ENCODE measurements around the gene ZFYVE28. TPM values are rescaled to one million over a fixed set of nuclear protein-coding genes. Genes with fewer than 3 reads are reported as not detected.
"Not testable (repeated sequence)": the region's sequence is repeated elsewhere in the genome, so short reads cannot be mapped to it uniquely, and the experiment has no call there.

Gene ZFYVE28
- total and polyA plus RNA-seq, 5 donors from 2014 or later = 8.5 to 86.4 (median 17.6) TPM

DNA sequence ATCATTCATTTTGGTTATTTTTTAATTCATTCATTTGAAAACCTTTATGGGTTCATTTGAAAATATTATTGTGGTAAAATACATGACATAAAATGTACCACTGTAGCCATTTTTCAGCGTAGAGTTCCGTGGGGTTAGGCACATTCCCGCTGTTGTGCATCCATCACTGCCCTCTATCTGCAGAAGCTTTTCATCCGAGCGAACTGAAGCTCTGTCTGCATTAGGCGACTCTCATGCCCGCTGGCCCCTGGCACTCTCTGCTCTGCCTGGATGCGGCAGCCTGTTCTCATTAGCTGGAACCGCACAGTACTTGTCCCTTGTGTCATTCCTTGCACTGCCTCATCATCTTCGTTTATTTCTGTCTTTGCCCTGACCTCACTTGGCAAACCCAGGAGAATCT, 17.9 kb upstream of the ZFYVE28 start:
- no peaks in the 10 kb centered on the region for H3K36me3 Mint-ChIP-seq
- Histone ChIP-seq H3K27me3 (ENCODE audit: control insufficient read depth, insufficient read depth, low read length) (no peaks in the 10 kb centered on the region), H3K9me3 (ENCODE audit: control insufficient read depth in 2 of 2, low read length in 2 of 2) (no peaks in the 10 kb centered on the region), H3K4me3 (ENCODE audit: low read depth, low read length) (no peak overlapping the region), H3K36me3 (ENCODE audit: control insufficient read depth, insufficient read depth, low read length) (no peaks in the 10 kb centered on the region), H3K27ac (ENCODE audit: insufficient read depth, low read length, poor library complexity, severe bottlenecking) (no peak overlapping the region), H3K4me1 (ENCODE audit: control insufficient read depth, insufficient read depth, low read length, poor library complexity, severe bottlenecking) (no peaks in the 10 kb centered on the region)
- H3K9me3 Mint-ChIP-seq = no peaks in the 10 kb centered on the region
- H3K27ac Mint-ChIP-seq = peak overlapping the region in 1 of 3 donors; percentile 72
- H3K27me3 Mint-ChIP-seq = no peaks in the 10 kb centered on the region
- ATAC-seq (ENCODE audit: low read depth in 2 of 2) (no peak), DNase-seq (no peak)
- no peak overlapping the region for H3K4me3 Mint-ChIP-seq
- H3K4me1 Mint-ChIP-seq = no peaks in the 10 kb centered on the region

DNA sequence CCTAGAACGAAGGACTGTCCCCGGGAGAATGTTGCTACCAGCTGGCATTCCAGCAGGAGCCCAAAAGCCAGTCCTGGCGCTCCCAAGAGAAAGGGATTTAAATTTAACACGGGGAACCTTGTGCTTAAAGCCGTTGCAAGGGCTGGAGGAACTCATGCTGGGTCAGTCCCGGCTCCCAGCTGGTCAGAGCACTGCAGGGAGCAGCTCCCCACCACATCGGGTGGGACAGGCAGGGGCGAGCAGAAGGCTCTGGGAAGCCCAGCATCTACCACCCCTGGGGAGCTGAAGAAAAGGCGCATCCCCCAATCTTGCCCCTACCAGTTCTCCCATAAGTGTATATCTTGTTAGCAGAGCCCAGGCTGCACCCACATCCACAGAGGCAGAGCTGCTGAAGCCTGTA, 16.0 kb upstream of the ZFYVE28 start:
- Histone ChIP-seq H3K27me3 (ENCODE audit: control insufficient read depth, insufficient read depth, low read length) (no peaks in the 10 kb centered on the region), H3K36me3 (ENCODE audit: control insufficient read depth, insufficient read depth, low read length) (no peaks in the 10 kb centered on the region), H3K9me3 (ENCODE audit: control insufficient read depth in 2 of 2, low read length in 2 of 2) (no peaks in the 10 kb centered on the region), H3K27ac (ENCODE audit: insufficient read depth, low read length, poor library complexity, severe bottlenecking) (no peak overlapping the region), H3K4me1 (ENCODE audit: control insufficient read depth, insufficient read depth, low read length, poor library complexity, severe bottlenecking) (no peaks in the 10 kb centered on the region), H3K4me3 (ENCODE audit: low read depth, low read length) (no peak overlapping the region)
- no peaks in the 10 kb centered on the region for H3K9me3 Mint-ChIP-seq
- no peak overlapping the region for H3K27ac Mint-ChIP-seq
- no peaks in the 10 kb centered on the region for H3K36me3 Mint-ChIP-seq
- DNase-seq = no peak
- peaks cover 4% of the 10 kb centered on the region for H3K27me3 Mint-ChIP-seq
- no peak for ATAC-seq (ENCODE audit: low read depth in 2 of 2)
- no peaks in the 10 kb centered on the region for H3K4me1 Mint-ChIP-seq
- no peak overlapping the region for H3K4me3 Mint-ChIP-seq

DNA sequence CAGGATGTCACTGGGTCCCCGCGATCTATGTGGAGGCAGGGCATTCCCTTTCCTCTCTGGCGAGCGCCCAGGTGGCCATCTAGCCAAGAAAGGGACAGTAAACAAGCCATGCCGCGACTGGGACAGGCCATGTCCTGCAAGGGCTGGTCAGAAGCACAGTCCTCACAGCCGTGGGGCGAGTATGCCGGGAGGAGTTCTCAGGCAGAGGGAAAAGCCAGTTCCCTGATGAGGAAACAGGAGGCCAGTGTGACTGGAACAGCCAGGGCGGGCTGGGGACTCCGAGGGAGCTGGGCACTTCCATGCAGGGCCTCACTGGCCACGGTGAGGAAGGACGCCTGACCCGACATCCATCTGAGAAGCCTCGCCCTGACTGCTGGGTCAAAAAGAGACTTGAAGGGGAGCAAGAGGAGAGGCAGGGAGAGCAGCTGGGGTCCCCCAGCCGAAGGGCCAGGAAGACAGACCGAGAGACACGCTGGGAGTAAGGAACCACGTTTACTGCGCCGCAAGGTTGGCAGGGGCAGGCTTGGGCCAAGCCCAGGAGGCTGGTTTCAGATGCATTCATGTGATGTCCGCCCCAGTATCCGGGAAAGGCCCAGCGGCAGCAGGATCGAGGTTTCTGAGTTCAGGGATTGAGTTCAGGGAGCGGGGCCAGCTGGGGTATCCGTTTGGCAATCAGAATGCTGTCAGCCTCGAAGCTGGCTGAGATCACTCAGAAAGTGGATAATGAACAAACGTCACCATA, 15.3 kb upstream of the ZFYVE28 start:
- Mint-ChIP-seq H3K9me3 (no peaks in the 10 kb centered on the region), H3K27ac (no peak overlapping the region), H3K27me3 (peaks cover 10% of the 10 kb centered on the region), H3K4me3 (no peak overlapping the region), H3K4me1 (no peaks in the 10 kb centered on the region), H3K36me3 (no peaks in the 10 kb centered on the region)
- H3K9me3 ChIP-seq (ENCODE audit: control insufficient read depth in 2 of 2, low read length in 2 of 2) = no peaks in the 10 kb centered on the region
- ATAC-seq (ENCODE audit: low read depth in 2 of 2) (no peak), DNase-seq (no peak)
- H3K27me3 ChIP-seq (ENCODE audit: control insufficient read depth, insufficient read depth, low read length) = no peaks in the 10 kb centered on the region
- no peaks in the 10 kb centered on the region for H3K4me1 ChIP-seq (ENCODE audit: control insufficient read depth, insufficient read depth, low read length, poor library complexity, severe bottlenecking)
- no peaks in the 10 kb centered on the region for H3K36me3 ChIP-seq (ENCODE audit: control insufficient read depth, insufficient read depth, low read length)
- H3K4me3 ChIP-seq (ENCODE audit: low read depth, low read length) = no peak overlapping the region
- no peak overlapping the region for H3K27ac ChIP-seq (ENCODE audit: insufficient read depth, low read length, poor library complexity, severe bottlenecking)

DNA sequence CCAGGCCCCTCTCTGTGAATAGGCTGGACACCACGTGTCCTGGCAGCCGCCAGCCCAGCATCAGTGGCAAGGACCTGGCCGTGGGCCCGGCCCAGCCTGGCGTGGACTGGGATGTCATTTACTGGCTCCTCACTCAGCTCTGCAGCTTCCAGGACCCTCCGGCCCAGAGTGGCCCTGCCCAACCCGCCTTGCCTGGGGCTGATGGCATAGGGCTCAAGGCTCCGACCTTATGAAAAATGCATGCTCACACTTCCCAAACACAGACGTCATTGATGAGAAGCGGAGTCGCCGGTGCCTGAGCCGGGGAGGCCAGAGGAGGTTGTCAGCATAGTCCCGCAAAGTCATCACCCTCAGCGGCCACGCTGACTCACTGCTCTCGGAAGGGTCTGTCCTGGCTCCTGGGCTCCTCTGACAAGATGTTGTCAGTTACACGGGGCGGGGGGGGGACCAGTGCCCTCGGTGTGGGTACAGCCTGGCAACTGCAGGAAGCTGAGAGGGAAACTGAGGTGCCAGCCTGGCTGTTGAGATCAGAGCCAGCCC, 14.6 kb upstream of the ZFYVE28 start:
- H3K9me3 ChIP-seq (ENCODE audit: control insufficient read depth in 2 of 2, low read length in 2 of 2) = no peaks in the 10 kb centered on the region
- H3K4me3 ChIP-seq (ENCODE audit: low read depth, low read length) = no peak overlapping the region
- DNase-seq = no peak
- Mint-ChIP-seq H3K4me3 (no peak overlapping the region), H3K27me3 (peaks cover 10% of the 10 kb centered on the region), H3K4me1 (no peaks in the 10 kb centered on the region), H3K36me3 (no peaks in the 10 kb centered on the region), H3K9me3 (no peaks in the 10 kb centered on the region), H3K27ac (no peak overlapping the region)
- no peaks in the 10 kb centered on the region for H3K4me1 ChIP-seq (ENCODE audit: control insufficient read depth, insufficient read depth, low read length, poor library complexity, severe bottlenecking)
- H3K27ac ChIP-seq (ENCODE audit: insufficient read depth, low read length, poor library complexity, severe bottlenecking) = no peak overlapping the region
- H3K36me3 ChIP-seq (ENCODE audit: control insufficient read depth, insufficient read depth, low read length) = no peaks in the 10 kb centered on the region
- no peaks in the 10 kb centered on the region for H3K27me3 ChIP-seq (ENCODE audit: control insufficient read depth, insufficient read depth, low read length)
- ATAC-seq (ENCODE audit: low read depth in 2 of 2) = no peak

DNA sequence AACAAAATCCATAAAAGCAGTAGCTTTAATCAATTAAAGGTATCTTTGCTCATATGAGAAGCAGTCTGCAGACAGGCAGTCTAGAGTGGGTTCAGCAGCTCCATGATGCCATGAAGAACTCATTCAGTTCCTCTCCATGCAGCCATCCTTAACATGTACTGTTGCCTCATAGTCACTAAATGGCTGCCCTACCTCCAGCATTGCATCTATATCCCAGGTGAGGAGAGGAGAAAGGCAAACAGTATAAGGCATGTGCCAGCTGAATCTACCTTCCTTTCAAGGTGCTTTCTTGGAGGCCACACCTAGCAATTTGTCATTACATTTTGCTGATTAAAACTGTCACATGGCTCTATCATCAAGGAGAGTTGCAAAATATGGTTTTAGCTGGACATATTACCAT, 13.6 kb upstream of the ZFYVE28 start:
- no peak for DNase-seq
- Histone ChIP-seq H3K4me3 (ENCODE audit: low read depth, low read length) (no peak overlapping the region), H3K27ac (ENCODE audit: insufficient read depth, low read length, poor library complexity, severe bottlenecking) (no peak overlapping the region), H3K36me3 (ENCODE audit: control insufficient read depth, insufficient read depth, low read length) (no peaks in the 10 kb centered on the region), H3K4me1 (ENCODE audit: control insufficient read depth, insufficient read depth, low read length, poor library complexity, severe bottlenecking) (no peaks in the 10 kb centered on the region), H3K9me3 (ENCODE audit: control insufficient read depth in 2 of 2, low read length in 2 of 2) (no peaks in the 10 kb centered on the region), H3K27me3 (ENCODE audit: control insufficient read depth, insufficient read depth, low read length) (no peaks in the 10 kb centered on the region)
- H3K9me3 Mint-ChIP-seq = no peaks in the 10 kb centered on the region
- no peaks in the 10 kb centered on the region for H3K4me1 Mint-ChIP-seq
- H3K27me3 Mint-ChIP-seq = peaks cover 10% of the 10 kb centered on the region
- no peak overlapping the region for H3K4me3 Mint-ChIP-seq
- H3K36me3 Mint-ChIP-seq = no peaks in the 10 kb centered on the region
- H3K27ac Mint-ChIP-seq = no peak overlapping the region
- no peak for ATAC-seq (ENCODE audit: low read depth in 2 of 2)

DNA sequence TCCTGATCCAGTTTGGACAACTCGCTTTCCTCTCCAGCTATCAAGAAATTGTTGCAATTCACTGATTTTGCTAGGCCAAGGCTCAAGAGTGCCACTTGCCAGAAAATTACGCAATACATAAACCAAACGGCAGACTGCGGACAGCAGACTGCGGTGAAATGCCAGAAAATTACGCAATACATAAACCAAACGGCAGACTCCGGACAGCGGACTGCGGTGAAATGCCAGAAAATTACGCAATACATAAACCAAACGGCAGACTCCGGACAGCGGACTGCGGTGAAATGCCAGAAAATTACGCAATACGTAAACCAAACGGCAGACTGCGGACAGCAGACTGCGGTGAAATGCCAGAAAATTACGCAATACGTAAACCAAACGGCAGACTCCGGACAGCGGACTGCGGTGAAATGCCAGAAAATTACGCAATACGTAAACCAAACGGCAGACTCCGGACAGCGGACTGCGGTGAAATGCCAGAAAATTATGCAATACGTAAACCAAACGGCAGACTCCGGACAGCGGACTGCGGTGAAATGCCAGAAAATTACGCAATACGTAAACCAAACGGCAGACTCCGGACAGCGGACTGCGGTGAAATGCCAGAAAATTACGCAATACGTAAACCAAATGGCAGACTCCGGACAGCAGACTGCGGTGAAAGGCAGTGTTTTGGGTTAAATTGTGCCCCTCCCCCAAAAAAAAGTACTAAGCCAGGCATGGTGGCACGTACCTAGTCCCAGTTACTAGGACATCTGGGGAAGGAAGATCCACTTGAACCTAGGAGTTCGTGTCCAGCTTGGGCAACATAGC, 11.7 kb upstream of the ZFYVE28 start:
- H3K27me3 Mint-ChIP-seq = peaks cover 12% of the 10 kb centered on the region
- H3K4me3 Mint-ChIP-seq; DNase-seq; H3K36me3 ChIP-seq (ENCODE audit: control insufficient read depth, insufficient read depth, low read length); H3K4me1 Mint-ChIP-seq; H3K27ac ChIP-seq (ENCODE audit: insufficient read depth, low read length, poor library complexity, severe bottlenecking); ATAC-seq (ENCODE audit: low read depth in 2 of 2); H3K9me3 Mint-ChIP-seq; H3K4me1 ChIP-seq (ENCODE audit: control insufficient read depth, insufficient read depth, low read length, poor library complexity, severe bottlenecking); H3K27me3 ChIP-seq (ENCODE audit: control insufficient read depth, insufficient read depth, low read length); H3K27ac Mint-ChIP-seq; H3K4me3 ChIP-seq (ENCODE audit: low read depth, low read length); H3K36me3 Mint-ChIP-seq; H3K9me3 ChIP-seq (ENCODE audit: control insufficient read depth in 2 of 2, low read length in 2 of 2): not testable (repeated sequence)

DNA sequence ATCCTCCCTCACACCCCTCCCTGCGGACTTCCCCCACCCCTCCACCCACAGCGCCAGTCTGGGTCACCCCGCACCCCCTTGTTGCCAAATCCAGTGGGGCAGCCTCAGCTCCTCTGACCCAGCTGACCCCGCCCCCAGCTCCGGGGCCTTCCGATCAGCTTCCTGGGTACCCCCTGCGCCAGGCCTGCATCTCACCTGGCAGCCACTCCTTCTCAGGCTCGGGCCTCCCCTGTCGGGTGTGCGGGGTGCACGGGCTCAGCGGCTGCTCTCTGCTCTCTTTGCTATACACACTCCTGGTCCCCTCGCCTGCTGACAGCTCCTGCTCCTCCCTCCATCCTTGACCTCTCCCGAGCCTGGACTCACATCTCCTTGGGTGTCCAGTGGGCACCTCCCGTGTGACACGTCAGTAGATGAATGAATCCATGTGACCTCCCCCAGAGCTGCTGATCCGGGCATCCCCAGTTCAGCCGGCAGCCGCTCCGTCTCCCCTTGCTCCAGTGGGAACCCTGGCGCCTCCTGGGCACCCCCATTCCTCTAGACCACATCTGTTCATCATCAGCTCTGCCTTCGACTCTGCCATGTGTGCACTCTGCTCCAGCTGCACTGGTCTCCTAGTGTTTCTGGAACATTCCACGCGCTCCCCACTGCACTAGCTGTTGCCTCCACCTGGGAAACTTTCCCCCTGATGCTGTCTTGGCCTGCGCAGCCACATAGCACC, 10.2 kb upstream of the ZFYVE28 start:
- DNase-seq = no peak
- ATAC-seq (ENCODE audit: low read depth in 2 of 2) = no peak
- Histone ChIP-seq H3K9me3 (ENCODE audit: control insufficient read depth in 2 of 2, low read length in 2 of 2) (no peaks in the 10 kb centered on the region), H3K36me3 (ENCODE audit: control insufficient read depth, insufficient read depth, low read length) (no peaks in the 10 kb centered on the region), H3K27ac (ENCODE audit: insufficient read depth, low read length, poor library complexity, severe bottlenecking) (no peak overlapping the region), H3K4me3 (ENCODE audit: low read depth, low read length) (no peak overlapping the region), H3K4me1 (ENCODE audit: control insufficient read depth, insufficient read depth, low read length, poor library complexity, severe bottlenecking) (no peaks in the 10 kb centered on the region), H3K27me3 (ENCODE audit: control insufficient read depth, insufficient read depth, low read length) (no peaks in the 10 kb centered on the region)
- no peaks in the 10 kb centered on the region for H3K9me3 Mint-ChIP-seq
- no peaks in the 10 kb centered on the region for H3K36me3 Mint-ChIP-seq
- H3K27ac Mint-ChIP-seq = peak overlapping the region in 2 of 3 donors; percentile 7 to 65
- peaks cover 21% of the 10 kb centered on the region for H3K27me3 Mint-ChIP-seq
- H3K4me1 Mint-ChIP-seq = peaks cover 0 to 2% (median under 1%) of the 10 kb centered on the region in 4 donors
- peak overlapping the region in 1 of 4 donors; percentile 74 for H3K4me3 Mint-ChIP-seq

Data from CD4-positive, CD25-positive, alpha-beta regulatory T cell (primary cell).